ENCODE measurements around the gene PAFAH1B2. TPM values are rescaled to one million over a fixed set of nuclear protein-coding genes. Genes with fewer than 3 reads are reported as not detected.
"Not testable (repeated sequence)": the region's sequence is repeated elsewhere in the genome, so short reads cannot be mapped to it uniquely, and the experiment has no call there.

Gene PAFAH1B2
- total RNA-seq, 2 donors from 2014 or later, result 30.0 to 44.9 TPM

- no peak for TF ChIP-seq POLR2A (IDR thresholded peaks at IDR 0.05)
- no peak for TF ChIP-seq CTCF (IDR thresholded peaks at IDR 0.05)
- intact Hi-C loops (cut with DNase I), result loop anchor here (10.0 kb wide), 1 partner anchor 306 kb away; the partner anchor contains the start of gene APOA5
- 89 to 96% methylated on average over 3 of the region's 3 CpGs for whole genome bisulfite sequencing, 2 donors
- DNase-seq (no peak), ATAC-seq (no peak)
- Histone ChIP-seq H3K9me3 (no peaks in the 10 kb centered on the region), H3K27me3 (no peaks in the 10 kb centered on the region), H3K4me1 (peaks cover 28% of the 10 kb centered on the region), H3K4me3 (no peak overlapping the region), H3K27ac (no peak overlapping the region), H3K36me3 (replicated peaks in 1 of 2; ENCODE audit: insufficient read depth in 1 of 2, low read depth in 2 of 2) (no peaks in the 10 kb centered on the region)
Observed at GRCh38 chr11:117100556-117100955, 43.5 kb upstream of the PAFAH1B2 start.

GRCh38 chr11:117107701-117108590 lies 36.1 kb upstream of the PAFAH1B2 start:
- DNase-seq (no peak), ATAC-seq (no peak)
- H3K4me1 ChIP-seq, result no peaks in the 10 kb centered on the region
- intact Hi-C loops (cut with DNase I), result loop anchor here (5.0 to 10.0 kb wide), 2 partner anchors 231 to 313 kb away; partner anchors contain the start of gene APOA5
- no peak overlapping the region for H3K4me3 ChIP-seq
- H3K27me3 ChIP-seq, result no peaks in the 10 kb centered on the region
- H3K27ac ChIP-seq, result no peak overlapping the region
- H3K36me3 ChIP-seq (replicated peaks in 1 of 2; ENCODE audit: insufficient read depth in 1 of 2, low read depth in 2 of 2), result no peaks in the 10 kb centered on the region
- TF ChIP-seq CTCF (IDR thresholded peaks at IDR 0.05) (no peak), POLR2A (IDR thresholded peaks at IDR 0.05) (no peak)
- H3K9me3 ChIP-seq, result no peaks in the 10 kb centered on the region
- WGBS, 2 donors, result 39 to 61% methylated on average over 5 of the region's 5 CpGs

GRCh38 chr11:117110294-117110950 lies 33.7 kb upstream of the PAFAH1B2 start:
- Histone ChIP-seq H3K4me1 (no peaks in the 10 kb centered on the region), H3K27ac (no peak overlapping the region), H3K9me3 (no peaks in the 10 kb centered on the region), H3K36me3 (replicated peaks in 1 of 2; ENCODE audit: insufficient read depth in 1 of 2, low read depth in 2 of 2) (no peaks in the 10 kb centered on the region), H3K27me3 (no peaks in the 10 kb centered on the region), H3K4me3 (no peak overlapping the region)
- ATAC-seq (no peak), DNase-seq (no peak)
- intact Hi-C loops (cut with DNase I), result no loop called here
- 86 to 88% methylated on average over 5 to 32 of the region's 39 CpGs for WGBS, 2 donors
- TF ChIP-seq CTCF (IDR thresholded peaks at IDR 0.05) (no peak), POLR2A (IDR thresholded peaks at IDR 0.05) (no peak)

- H3K27ac ChIP-seq; H3K9me3 ChIP-seq; intact Hi-C loops (cut with DNase I); H3K4me3 ChIP-seq; H3K27me3 ChIP-seq; ATAC-seq; H3K36me3 ChIP-seq (replicated peaks in 1 of 2; ENCODE audit: insufficient read depth in 1 of 2, low read depth in 2 of 2); H3K4me1 ChIP-seq; DNase-seq: not testable (repeated sequence)
- 59 to 76% methylated on average over 3 of the region's 3 CpGs for WGBS, 2 donors
Observed at GRCh38 chr11:117112497-117112896, 31.6 kb upstream of the PAFAH1B2 start.

- H3K4me3 ChIP-seq; DNase-seq; H3K27ac ChIP-seq; H3K36me3 ChIP-seq (replicated peaks in 1 of 2; ENCODE audit: insufficient read depth in 1 of 2, low read depth in 2 of 2); intact Hi-C loops (cut with DNase I); H3K27me3 ChIP-seq; H3K9me3 ChIP-seq; ATAC-seq; H3K4me1 ChIP-seq: not testable (repeated sequence)
- WGBS, 2 donors, result 73 to 75% methylated on average over 1 of the region's 1 CpG
Observed at GRCh38 chr11:117112939-117113338, 31.1 kb upstream of the PAFAH1B2 start.

All from body of pancreas (tissue), 4 donors.